ENCODE results near the gene PATJ. TPM values are rescaled to one million over a fixed set of nuclear protein-coding genes. Genes with fewer than 3 reads are reported as not detected.
A peak's percentile ranks its signal among the peaks of the same experiment; 100 is the strongest.

The PATJ gene
- total and polyA plus RNA-seq, 2 donors (not counting 3 experiments of a cell fraction or from before 2014, with no cell fraction given) = 1.1 to 3.0 TPM

DNA sequence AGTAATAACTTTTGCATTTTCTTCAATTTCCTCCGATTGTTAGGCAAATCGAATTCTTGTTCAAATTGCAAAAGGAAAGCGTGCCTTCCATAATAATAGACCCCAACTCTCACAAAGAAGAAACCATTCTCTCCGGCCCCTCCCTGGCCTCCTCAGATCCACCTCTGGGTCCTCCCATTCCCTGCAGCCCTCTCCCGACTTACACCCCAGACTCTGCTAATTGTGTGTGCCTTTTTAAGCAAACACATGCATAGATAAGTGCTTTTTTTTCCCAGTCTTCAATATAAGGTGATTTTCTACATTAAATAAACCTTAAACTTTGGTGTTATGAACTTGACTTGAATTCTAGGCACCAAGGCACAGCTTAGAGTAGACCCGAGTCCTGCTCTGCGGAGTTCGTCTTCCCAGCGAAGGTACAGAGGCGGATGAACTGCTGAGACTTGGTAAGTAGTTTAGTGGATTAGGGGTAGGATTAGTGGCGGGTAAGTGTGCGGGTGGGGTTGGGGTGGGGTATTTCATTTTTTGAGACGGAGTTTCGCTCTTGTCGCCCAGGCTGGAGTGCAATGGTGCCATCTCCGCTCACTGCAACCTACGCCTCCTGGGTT, 453.9 kb downstream of the PATJ start:
- H3K4me1 ChIP-seq (ENCODE audit: control insufficient read depth, extremely low read depth, insufficient read depth, low read length) = no peaks in the 10 kb centered on the region
- no TSS peak for BruUV-seq (replicated peaks)
- no peak for FAIRE-seq

DNA sequence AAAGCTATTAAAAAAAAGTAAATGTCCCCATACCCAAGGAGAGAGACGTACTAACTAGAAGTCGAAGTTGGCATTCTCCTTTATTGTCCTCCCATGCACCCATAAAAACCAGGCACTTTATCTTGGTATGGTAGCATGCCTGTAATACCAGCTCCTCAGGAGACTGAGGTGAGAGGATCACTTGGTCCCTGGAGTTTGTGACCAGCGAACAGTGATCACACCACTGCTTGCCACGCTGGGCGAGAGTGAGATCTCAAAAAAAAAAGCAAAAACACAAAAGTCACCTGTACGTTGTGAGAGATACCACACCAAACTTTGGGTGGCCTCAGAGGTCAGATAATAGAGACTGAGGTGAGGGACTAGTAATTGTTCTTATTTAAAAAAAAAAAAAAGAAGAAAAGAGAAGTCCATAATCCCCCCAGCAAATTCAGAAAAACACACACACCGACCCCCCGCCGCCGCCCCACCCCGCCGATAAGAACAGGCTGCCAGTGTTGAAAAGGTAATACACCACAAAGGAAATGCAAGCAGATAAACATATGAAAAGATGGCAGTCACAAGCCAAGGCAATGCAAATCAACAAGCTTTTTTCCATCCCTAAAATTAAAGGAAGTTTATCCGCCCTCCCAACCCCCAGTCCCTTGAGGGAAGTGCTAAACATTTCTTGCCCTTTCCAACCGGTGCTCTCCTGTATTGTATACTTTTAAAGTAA, 455.9 kb downstream of the PATJ start:
- Histone ChIP-seq H3K9ac (replicated peaks; ENCODE audit: extremely low read depth, insufficient read depth, low read length) (no peak overlapping the region), H3K4me1 (ENCODE audit: control insufficient read depth, extremely low read depth, insufficient read depth, low read length) (no peaks in the 10 kb centered on the region), H3K79me2 (ENCODE audit: control insufficient read depth, insufficient read depth, low read length) (no peaks in the 10 kb centered on the region), H3K9me3 (replicated peaks; ENCODE audit: control insufficient read depth, insufficient read depth, low read length) (no peaks in the 10 kb centered on the region), H4K20me1 (replicated peaks; ENCODE audit: control insufficient read depth, extremely low read depth, insufficient read depth, low read length) (no peaks in the 10 kb centered on the region), H3K9me1 (replicated peaks; ENCODE audit: control insufficient read depth, extremely low read depth, insufficient read depth, low read length) (no peaks in the 10 kb centered on the region), H3K4me3 (replicated peaks in 1 of 3; ENCODE audit: insufficient read depth in 1 of 3, low read depth in 1 of 3, low read length in 3 of 3) (no peak overlapping the region), H3K36me3 (ENCODE audit: control insufficient read depth in 2 of 2, extremely low read depth in 1 of 2, insufficient read depth in 2 of 2, low read length in 2 of 2) (no peaks in the 10 kb centered on the region), H3K27me3 (ENCODE audit: control insufficient read depth in 2 of 2, insufficient read depth in 2 of 2, low read length in 2 of 2) (peaks cover 2 to 9% of the 10 kb centered on the region in 2 experiments), H3K27ac (ENCODE audit: insufficient read depth, low read depth, low read length) (no peak overlapping the region), H3K4me2 (ENCODE audit: insufficient read depth, low read length) (no peak overlapping the region), H2AFZ (ENCODE audit: low read depth, low read length) (no peak overlapping the region)
- ChIA-PET POLR2A (no interaction called here), CTCF (interaction anchor here (1.5 kb wide), 1 partner anchor 22 kb away, joined by 6 read pairs; no protein-coding TSS in a partner anchor)
- TF ChIP-seq, protein P1, sequence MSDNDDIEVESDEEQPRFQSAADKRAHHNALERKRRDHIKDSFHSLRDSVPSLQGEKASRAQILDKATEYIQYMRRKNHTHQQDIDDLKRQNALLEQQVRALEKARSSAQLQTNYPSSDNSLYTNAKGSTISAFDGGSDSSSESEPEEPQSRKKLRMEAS (IDR thresholded peaks at IDR 0.05; ENCODE audit: insufficient read depth, insufficient read length) = no peak
- no peak for TF ChIP-seq MYC (IDR thresholded peaks at IDR 0.05; ENCODE audit: low read depth, low read length)
- TF ChIP-seq FOS (IDR thresholded peaks at IDR 0.05; ENCODE audit: borderline replicate concordance, insufficient read depth, low read length) = no peak
- TF ChIP-seq, protein P2, sequence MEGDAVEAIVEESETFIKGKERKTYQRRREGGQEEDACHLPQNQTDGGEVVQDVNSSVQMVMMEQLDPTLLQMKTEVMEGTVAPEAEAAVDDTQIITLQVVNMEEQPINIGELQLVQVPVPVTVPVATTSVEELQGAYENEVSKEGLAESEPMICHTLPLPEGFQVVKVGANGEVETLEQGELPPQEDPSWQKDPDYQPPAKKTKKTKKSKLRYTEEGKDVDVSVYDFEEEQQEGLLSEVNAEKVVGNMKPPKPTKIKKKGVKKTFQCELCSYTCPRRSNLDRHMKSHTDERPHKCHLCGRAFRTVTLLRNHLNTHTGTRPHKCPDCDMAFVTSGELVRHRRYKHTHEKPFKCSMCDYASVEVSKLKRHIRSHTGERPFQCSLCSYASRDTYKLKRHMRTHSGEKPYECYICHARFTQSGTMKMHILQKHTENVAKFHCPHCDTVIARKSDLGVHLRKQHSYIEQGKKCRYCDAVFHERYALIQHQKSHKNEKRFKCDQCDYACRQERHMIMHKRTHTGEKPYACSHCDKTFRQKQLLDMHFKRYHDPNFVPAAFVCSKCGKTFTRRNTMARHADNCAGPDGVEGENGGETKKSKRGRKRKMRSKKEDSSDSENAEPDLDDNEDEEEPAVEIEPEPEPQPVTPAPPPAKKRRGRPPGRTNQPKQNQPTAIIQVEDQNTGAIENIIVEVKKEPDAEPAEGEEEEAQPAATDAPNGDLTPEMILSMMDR (IDR thresholded peaks at IDR 0.05; ENCODE audit: extremely low read depth in 1 of 2, insufficient read depth in 1 of 2, low read depth in 1 of 2, low read length in 2 of 2) = no peak
- TF ChIP-seq GATA2 (IDR thresholded peaks at IDR 0.05; ENCODE audit: insufficient read depth, insufficient read length, low read depth, low read length) = no peak
- TF ChIP-seq POLR2AphosphoS5 (IDR thresholded peaks at IDR 0.05; ENCODE audit: insufficient read depth, low read depth, low read length) = no peak
- TF ChIP-seq JUN (IDR thresholded peaks at IDR 0.05; ENCODE audit: borderline replicate concordance, insufficient read depth, insufficient read length, low read depth) = no peak
- TF ChIP-seq POLR2A (IDR thresholded peaks at IDR 0.05; ENCODE audit: low read depth, low read length) = no peak
- FAIRE-seq (no peak), DNase-seq (ENCODE audit: low read depth, low spot score) (no peak)
- BruUV-seq (replicated peaks) = no TSS peak
- intact Hi-C loops (cut with micrococcal nuclease) (no loop called here), dilution Hi-C loops (cut with MboI; ENCODE audit: extremely low pct_ligation_motif_present, low sequenced_read_pairs) (no loop called here)

More for the DNA sequence above, 453.9 kb downstream of the PATJ start:
- H3K79me2 ChIP-seq (ENCODE audit: control insufficient read depth, insufficient read depth, low read length) = no peaks in the 10 kb centered on the region
- H3K36me3 ChIP-seq (ENCODE audit: control insufficient read depth in 2 of 2, extremely low read depth in 1 of 2, insufficient read depth in 2 of 2, low read length in 2 of 2) = no peaks in the 10 kb centered on the region
- ChIA-PET POLR2A (no interaction called here), CTCF (interaction anchor here (1.5 kb wide), 1 partner anchor 20 kb away, joined by 6 read pairs; no protein-coding TSS in a partner anchor)
- dilution Hi-C loops (cut with MboI; ENCODE audit: extremely low pct_ligation_motif_present, low sequenced_read_pairs) (no loop called here), intact Hi-C loops (cut with micrococcal nuclease) (no loop called here)
- H3K9me3 ChIP-seq (replicated peaks; ENCODE audit: control insufficient read depth, insufficient read depth, low read length) = no peaks in the 10 kb centered on the region
- TF ChIP-seq POLR2A (IDR thresholded peaks at IDR 0.05; ENCODE audit: low read depth, low read length) (no peak), EZH2 (IDR thresholded peaks at IDR 0.05; ENCODE audit: borderline replicate concordance, low read depth, low read length, severe bottlenecking) (peak; percentile 31)
- H2AFZ ChIP-seq (ENCODE audit: low read depth, low read length) = no peak overlapping the region
- no peak for DNase-seq (ENCODE audit: low read depth, low spot score)
- H3K27ac ChIP-seq (ENCODE audit: insufficient read depth, low read depth, low read length) = no peak overlapping the region
- no peak overlapping the region for H3K4me2 ChIP-seq (ENCODE audit: insufficient read depth, low read length)
- no peaks in the 10 kb centered on the region for H4K20me1 ChIP-seq (replicated peaks; ENCODE audit: control insufficient read depth, extremely low read depth, insufficient read depth, low read length)
- H3K9me1 ChIP-seq (replicated peaks; ENCODE audit: control insufficient read depth, extremely low read depth, insufficient read depth, low read length) = no peaks in the 10 kb centered on the region
- H3K9ac ChIP-seq (replicated peaks; ENCODE audit: extremely low read depth, insufficient read depth, low read length) = no peak overlapping the region
- H3K27me3 ChIP-seq (ENCODE audit: control insufficient read depth in 2 of 2, insufficient read depth in 2 of 2, low read length in 2 of 2) = peaks cover 2 to 9% of the 10 kb centered on the region in 2 experiments
- H3K4me3 ChIP-seq (replicated peaks in 1 of 3; ENCODE audit: insufficient read depth in 1 of 3, low read depth in 1 of 3, low read length in 3 of 3) = no peak overlapping the region

Data from endothelial cell of umbilical vein (primary cell).